Measurements from ENCODE around the gene NINJ2.

- TF ChIP-seq POLR2A (IDR thresholded peaks at IDR 0.05) (no peak), CTCF (IDR thresholded peaks at IDR 0.05) (no peak), POLR2AphosphoS5 (IDR thresholded peaks at IDR 0.05) (no peak), EP300 (IDR thresholded peaks at IDR 0.05) (no peak)
These were observed 98.1 kb downstream of the NINJ2 start for GRCh38 chr12:565161-565560.
